Panc1 (cell line): ENCODE data around the gene ACOXL. TPM values are rescaled to one million over a fixed set of nuclear protein-coding genes. Genes with fewer than 3 reads are reported as not detected.

Experiments
- ATAC-seq: fragments of 200-7000 bp; cut with Tn5 transposase; 2 replicates; pipeline ENCODE4 v1.9.1; 2020; ENCODE audit warnings: mild to moderate bottlenecking, moderate library complexity
- BruUV-seq: library from RNA; stranded (reverse); fragments of 400-500 nt; replicated peaks from 2 replicates; lab custom pipeline; 2021; lab: Mats Ljungman, UMichigan
- CTCF ChIA-PET: fragments of 300-600 bp; sonication (Branson Sonifier 250); formaldehyde crosslinking; loops from one replicate; lab custom pipeline; 2022; ENCODE audit warnings: antibody characterized with exemption; lab: Charles Lee
- POLR2A ChIA-PET: fragments of 300-600 bp; sonication (Branson Sonifier 250); formaldehyde crosslinking; loops from one replicate; lab custom pipeline; 2022; ENCODE audit warnings: antibody characterized with exemption; lab: Charles Lee
- DNase-seq: peaks from one replicate; pipeline ENCODE4 v3.0.0-alpha.2; 2010; ENCODE audit warnings: low read depth, low spot score
- H3K27ac ChIP-seq: 2 replicates; pipeline ENCODE4 v1.5.1; 2011; ENCODE audit warnings: mild to moderate bottlenecking, low read length, inconsistent platforms
- H3K27me3 ChIP-seq: fragments of 200-500 bp; sonication (Bioruptor generic); 2 replicates; pipeline ENCODE4 v1.6.0; 2014; ENCODE audit warnings: low read length, inconsistent platforms; ENCODE audit not compliant: control insufficient read depth, insufficient read depth
- H3K36me3 ChIP-seq: fragments of 200-500 bp; sonication (Bioruptor generic); 2 replicates; pipeline ENCODE4 v1.5.1; 2014; ENCODE audit warnings: inconsistent platforms, mild to moderate bottlenecking, low read length, moderate library complexity; ENCODE audit not compliant: control insufficient read depth, insufficient read depth
- H3K4me1 ChIP-seq: 2 replicates; pipeline ENCODE4 v1.5.1; 2011; ENCODE audit warnings: inconsistent platforms, mild to moderate bottlenecking, low read length, moderate library complexity; ENCODE audit not compliant: control insufficient read depth, insufficient read depth
- H3K4me3 ChIP-seq, 2 experiments: 2 replicates each; pipeline ENCODE4 v1.5.1; 2011 to 2012; ENCODE audit warnings: low read depth in 2 of 2, low read length in 2 of 2, mild to moderate bottlenecking in 2 of 2, inconsistent platforms in 1 of 2, moderate library complexity in 1 of 2
- H3K9me3 ChIP-seq: fragments of 200-500 bp; sonication (Bioruptor generic); 2 replicates; pipeline ENCODE4 v1.5.1; 2014; ENCODE audit warnings: low read depth, mild to moderate bottlenecking, inconsistent platforms, low read length, moderate library complexity; ENCODE audit not compliant: control insufficient read depth, insufficient read depth
- POLR2AphosphoS5 ChIP-seq: IDR thresholded peaks from 2 replicates; pipeline ENCODE4 v1.6.1; 2012; ENCODE audit warnings: mild to moderate bottlenecking, low read depth, low read length, moderate library complexity
- SIN3A ChIP-seq: IDR thresholded peaks from 2 replicates; pipeline ENCODE4 v1.6.1; 2012; ENCODE audit warnings: low read depth, mild to moderate bottlenecking, low read length, moderate library complexity, borderline replicate concordance; ENCODE audit not compliant: insufficient read depth
- TCF7L2 ChIP-seq: IDR thresholded peaks from 2 replicates; pipeline ENCODE4 v1.6.1; 2011; ENCODE audit warnings: mild to moderate bottlenecking, low read depth, low read length, inconsistent platforms
- in situ Hi-C: cut with HindIII; loops from 2 replicates; pipeline ENCODE4 v1.10.0; 2016; ENCODE audit warnings: low sequenced_read_pairs, low pct_unique_long_range_greater_than_20kb
- intact Hi-C: fragments of 100-400 bp; cut with micrococcal nuclease; formaldehyde crosslinking; loops from one replicate; pipeline ENCODE4 v1.10.0; 2022; ENCODE audit not compliant: unreplicated experiment
- total RNA-seq: library from RNA; stranded (reverse); gene quantifications from one replicate; pipeline ENCODE4 v1.2.1, GENCODE V29; 2021; ENCODE audit not compliant: unreplicated experiment
- TF ChIP-seq, protein P1 (sequence below): fragments of 450-650 bp; IDR thresholded peaks from 2 replicates; pipeline ENCODE4 v1.5.1; 2017; ENCODE audit warnings: mild to moderate bottlenecking
- TF ChIP-seq, protein P2 (sequence below), 2 experiments: IDR thresholded peaks; 2 replicates each; pipeline ENCODE4 v1.6.1; 2011 to 2012; ENCODE audit warnings: low read depth in 2 of 2, control low read depth in 1 of 2, low read length in 1 of 2, mild to moderate bottlenecking in 1 of 2, moderate library complexity in 1 of 2; ENCODE audit not compliant: insufficient read depth in 1 of 2

Gene ACOXL
- total RNA-seq, 1 experiment from 2014 or later, result 4.9 TPM

DNA sequence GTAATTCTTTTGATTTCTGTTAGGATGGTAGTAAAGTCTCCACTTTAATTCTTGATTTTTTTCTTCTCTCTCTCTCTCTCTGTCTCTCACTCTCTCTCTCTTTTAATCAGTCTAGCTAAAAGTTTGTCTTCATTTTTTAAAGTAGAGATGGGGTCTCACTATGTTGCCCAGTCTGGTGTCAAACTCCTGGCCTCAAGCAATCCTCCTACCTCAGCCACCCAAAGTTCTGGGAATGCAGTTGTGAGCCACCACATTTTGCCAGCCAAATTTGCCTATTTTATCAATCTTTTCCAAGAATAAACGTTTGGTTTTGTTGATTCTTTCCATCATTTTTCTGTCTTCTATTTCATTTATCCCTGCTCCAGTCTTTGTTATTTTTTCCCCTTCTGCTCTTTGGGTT, 23.9 kb upstream of the ACOXL start:
- H3K27me3 ChIP-seq, result peaks cover 26% of the 10 kb centered on the region
- POLR2A ChIA-PET, result no interaction called here
- TF ChIP-seq, protein P1, sequence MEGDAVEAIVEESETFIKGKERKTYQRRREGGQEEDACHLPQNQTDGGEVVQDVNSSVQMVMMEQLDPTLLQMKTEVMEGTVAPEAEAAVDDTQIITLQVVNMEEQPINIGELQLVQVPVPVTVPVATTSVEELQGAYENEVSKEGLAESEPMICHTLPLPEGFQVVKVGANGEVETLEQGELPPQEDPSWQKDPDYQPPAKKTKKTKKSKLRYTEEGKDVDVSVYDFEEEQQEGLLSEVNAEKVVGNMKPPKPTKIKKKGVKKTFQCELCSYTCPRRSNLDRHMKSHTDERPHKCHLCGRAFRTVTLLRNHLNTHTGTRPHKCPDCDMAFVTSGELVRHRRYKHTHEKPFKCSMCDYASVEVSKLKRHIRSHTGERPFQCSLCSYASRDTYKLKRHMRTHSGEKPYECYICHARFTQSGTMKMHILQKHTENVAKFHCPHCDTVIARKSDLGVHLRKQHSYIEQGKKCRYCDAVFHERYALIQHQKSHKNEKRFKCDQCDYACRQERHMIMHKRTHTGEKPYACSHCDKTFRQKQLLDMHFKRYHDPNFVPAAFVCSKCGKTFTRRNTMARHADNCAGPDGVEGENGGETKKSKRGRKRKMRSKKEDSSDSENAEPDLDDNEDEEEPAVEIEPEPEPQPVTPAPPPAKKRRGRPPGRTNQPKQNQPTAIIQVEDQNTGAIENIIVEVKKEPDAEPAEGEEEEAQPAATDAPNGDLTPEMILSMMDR, result no peak
- TF ChIP-seq, protein P2, sequence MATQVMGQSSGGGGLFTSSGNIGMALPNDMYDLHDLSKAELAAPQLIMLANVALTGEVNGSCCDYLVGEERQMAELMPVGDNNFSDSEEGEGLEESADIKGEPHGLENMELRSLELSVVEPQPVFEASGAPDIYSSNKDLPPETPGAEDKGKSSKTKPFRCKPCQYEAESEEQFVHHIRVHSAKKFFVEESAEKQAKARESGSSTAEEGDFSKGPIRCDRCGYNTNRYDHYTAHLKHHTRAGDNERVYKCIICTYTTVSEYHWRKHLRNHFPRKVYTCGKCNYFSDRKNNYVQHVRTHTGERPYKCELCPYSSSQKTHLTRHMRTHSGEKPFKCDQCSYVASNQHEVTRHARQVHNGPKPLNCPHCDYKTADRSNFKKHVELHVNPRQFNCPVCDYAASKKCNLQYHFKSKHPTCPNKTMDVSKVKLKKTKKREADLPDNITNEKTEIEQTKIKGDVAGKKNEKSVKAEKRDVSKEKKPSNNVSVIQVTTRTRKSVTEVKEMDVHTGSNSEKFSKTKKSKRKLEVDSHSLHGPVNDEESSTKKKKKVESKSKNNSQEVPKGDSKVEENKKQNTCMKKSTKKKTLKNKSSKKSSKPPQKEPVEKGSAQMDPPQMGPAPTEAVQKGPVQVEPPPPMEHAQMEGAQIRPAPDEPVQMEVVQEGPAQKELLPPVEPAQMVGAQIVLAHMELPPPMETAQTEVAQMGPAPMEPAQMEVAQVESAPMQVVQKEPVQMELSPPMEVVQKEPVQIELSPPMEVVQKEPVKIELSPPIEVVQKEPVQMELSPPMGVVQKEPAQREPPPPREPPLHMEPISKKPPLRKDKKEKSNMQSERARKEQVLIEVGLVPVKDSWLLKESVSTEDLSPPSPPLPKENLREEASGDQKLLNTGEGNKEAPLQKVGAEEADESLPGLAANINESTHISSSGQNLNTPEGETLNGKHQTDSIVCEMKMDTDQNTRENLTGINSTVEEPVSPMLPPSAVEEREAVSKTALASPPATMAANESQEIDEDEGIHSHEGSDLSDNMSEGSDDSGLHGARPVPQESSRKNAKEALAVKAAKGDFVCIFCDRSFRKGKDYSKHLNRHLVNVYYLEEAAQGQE (IDR thresholded peaks at IDR 0.05; ENCODE audit: insufficient read depth in 1 of 2, low read depth in 2 of 2, low read length in 1 of 2), result no peak
- TF ChIP-seq TCF7L2 (no peak), POLR2AphosphoS5 (no peak), SIN3A (no peak)
- in situ Hi-C loops, result no loop called here
- DNase-seq, result no peak
- no peaks in the 10 kb centered on the region for H3K36me3 ChIP-seq
- ATAC-seq, result no peak
- no peak overlapping the region for H3K27ac ChIP-seq
- intact Hi-C loops, result no loop called here
- H3K4me1 ChIP-seq, result no peaks in the 10 kb centered on the region
- no peak overlapping the region for H3K4me3 ChIP-seq
- no peaks in the 10 kb centered on the region for H3K9me3 ChIP-seq
- CTCF ChIA-PET, result no interaction called here
- BruUV-seq, result no TSS peak

DNA sequence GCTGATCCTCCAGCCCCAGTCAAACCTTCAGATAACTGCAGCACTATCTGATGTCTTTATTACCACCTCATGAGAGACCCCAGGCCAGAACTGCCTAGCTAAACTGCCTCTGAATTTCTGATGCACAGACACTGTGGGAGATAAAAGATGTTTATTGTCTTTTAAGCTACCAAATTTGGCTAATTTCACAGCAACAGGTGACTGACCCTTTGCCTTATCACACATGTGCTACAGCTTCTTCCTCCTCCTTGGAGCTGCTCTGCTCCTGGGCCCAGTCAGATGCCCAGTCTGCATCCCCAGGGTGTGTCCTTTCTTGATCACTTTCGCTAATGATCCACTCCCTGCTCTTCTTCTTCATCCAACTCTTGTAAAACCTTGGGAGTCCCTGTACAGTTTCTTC, 19.6 kb upstream of the ACOXL start:
- BruUV-seq, result no TSS peak
- ChIA-PET CTCF (interaction anchor here (0.6 kb wide), 1 partner anchor 26 kb away, joined by 5 read pairs; no protein-coding TSS in a partner anchor), POLR2A (interaction anchor here (0.7 kb wide), 1 partner anchor 11 kb away, joined by 4 read pairs; no protein-coding TSS in a partner anchor)
- Histone ChIP-seq H3K27me3 (peaks cover 22% of the 10 kb centered on the region), H3K4me3 (no peak overlapping the region), H3K36me3 (no peaks in the 10 kb centered on the region; the same call in 1 of the 2 replicates), H3K9me3 (no peaks in the 10 kb centered on the region), H3K4me1 (no peaks in the 10 kb centered on the region), H3K27ac (no peak overlapping the region)
- no peak for TF ChIP-seq SIN3A
- TF ChIP-seq, protein P1, result no peak
- no peak for TF ChIP-seq POLR2AphosphoS5
- TF ChIP-seq TCF7L2, result no peak
- TF ChIP-seq, protein P2 (IDR thresholded peaks at IDR 0.05; ENCODE audit: insufficient read depth in 1 of 2, low read depth in 2 of 2, low read length in 1 of 2), result no peak
- DNase-seq (no peak), ATAC-seq (no peak)
- in situ Hi-C loops, result no loop called here
- intact Hi-C loops, result no loop called here
